Nephron (organoid): ENCODE measurements around the gene SLIT1.

Experiments used
- H3K27ac Mint-ChIP-seq, 3 experiments: 2 replicates each; pipeline ENCODE4 v1.8.0; 2020; ENCODE audit warnings: mixed read lengths in 3 of 3, mild to moderate bottlenecking in 2 of 3, moderate library complexity in 1 of 3
- H3K27me3 Mint-ChIP-seq: 2 replicates; pipeline ENCODE4 v1.8.0; 2021; ENCODE audit warnings: low read depth, mild to moderate bottlenecking, moderate library complexity, mixed read lengths
- H3K36me3 Mint-ChIP-seq: 2 replicates; pipeline ENCODE4 v1.8.0; 2020; ENCODE audit warnings: low read depth, mixed read lengths
- H3K4me1 Mint-ChIP-seq: 2 replicates; pipeline ENCODE4 v1.8.0; 2020; ENCODE audit warnings: mixed read lengths
- H3K4me3 Mint-ChIP-seq, 3 experiments: 2 replicates each; pipeline ENCODE4 v1.8.0; 2020; ENCODE audit warnings: mild to moderate bottlenecking in 3 of 3, mixed read lengths in 3 of 3, moderate library complexity in 2 of 3
- H3K9me3 Mint-ChIP-seq: 2 replicates; pipeline ENCODE4 v1.8.0; 2020; ENCODE audit warnings: mixed read lengths
- CTCF ChIP-seq, 3 experiments: fragments of 200-600 bp; sonication (generic); IDR thresholded peaks; one replicate each; pipeline ENCODE4 v1.5.0; 2021; ENCODE audit warnings: antibody characterized with exemption in 3 of 3; ENCODE audit not compliant: unreplicated experiment in 3 of 3

The SLIT1 gene

GRCh38 chr10:97047083-97047736 is 138.5 kb downstream of the SLIT1 start:
- peaks cover 8% of the 10 kb centered on the region for H3K4me1 Mint-ChIP-seq
- no peak overlapping the region for H3K27ac Mint-ChIP-seq
- no peak for TF ChIP-seq CTCF (IDR thresholded peaks at IDR 0.05; ENCODE audit: unreplicated experiment in 3 of 3)
- peaks cover 5% of the 10 kb centered on the region for H3K36me3 Mint-ChIP-seq
- no peak overlapping the region for H3K4me3 Mint-ChIP-seq
- no peaks in the 10 kb centered on the region for H3K27me3 Mint-ChIP-seq
- no peaks in the 10 kb centered on the region for H3K9me3 Mint-ChIP-seq

GRCh38 chr10:97046456-97047082 is 139.2 kb downstream of the SLIT1 start:
- Mint-ChIP-seq H3K4me1 (peaks cover 8% of the 10 kb centered on the region), H3K27ac (no peak overlapping the region), H3K4me3 (no peak overlapping the region), H3K36me3 (peaks cover 5% of the 10 kb centered on the region), H3K9me3 (no peaks in the 10 kb centered on the region), H3K27me3 (no peaks in the 10 kb centered on the region)
- TF ChIP-seq CTCF (IDR thresholded peaks at IDR 0.05; ENCODE audit: unreplicated experiment in 3 of 3) = no peak

- Mint-ChIP-seq H3K36me3 (no peaks in the 10 kb centered on the region), H3K27ac (no peak overlapping the region), H3K4me1 (peaks cover 9% of the 10 kb centered on the region), H3K9me3 (no peaks in the 10 kb centered on the region), H3K27me3 (no peaks in the 10 kb centered on the region), H3K4me3 (no peak overlapping the region)
- no peak for TF ChIP-seq CTCF (IDR thresholded peaks at IDR 0.05; ENCODE audit: unreplicated experiment in 3 of 3)
Measured at GRCh38 chr10:97043563-97043855, 142.2 kb downstream of the SLIT1 start.

GRCh38 chr10:97042716-97043562 is 142.8 kb downstream of the SLIT1 start:
- Mint-ChIP-seq H3K4me1 (peaks cover 14% of the 10 kb centered on the region), H3K9me3 (no peaks in the 10 kb centered on the region), H3K27ac (no peak overlapping the region), H3K4me3 (no peak overlapping the region), H3K36me3 (no peaks in the 10 kb centered on the region), H3K27me3 (no peaks in the 10 kb centered on the region)
- TF ChIP-seq CTCF (IDR thresholded peaks at IDR 0.05; ENCODE audit: unreplicated experiment in 3 of 3) = no peak

GRCh38 chr10:97042081-97042480 is 143.7 kb downstream of the SLIT1 start:
- TF ChIP-seq CTCF (IDR thresholded peaks at IDR 0.05; ENCODE audit: unreplicated experiment in 3 of 3) = no peak
- no peaks in the 10 kb centered on the region for H3K9me3 Mint-ChIP-seq
- H3K27me3 Mint-ChIP-seq = peaks cover 1% of the 10 kb centered on the region
- H3K27ac Mint-ChIP-seq = no peak overlapping the region
- H3K36me3 Mint-ChIP-seq = no peaks in the 10 kb centered on the region
- no peak overlapping the region for H3K4me3 Mint-ChIP-seq
- H3K4me1 Mint-ChIP-seq = peaks cover 12% of the 10 kb centered on the region
